Liver (tissue), 9 donors: ENCODE data around the gene PLEKHA6. TPM values are rescaled to one million over a fixed set of nuclear protein-coding genes. Genes with fewer than 3 reads are reported as not detected.
A peak's percentile ranks its signal among the peaks of the same experiment; 100 is the strongest.

ENCODE experiments used
- DNase-seq: peaks from one replicate; pipeline ENCODE4 v3.0.0-alpha.2; 2017; ENCODE audit warnings: low spot score
- H3K27ac ChIP-seq, 2 donors: one replicate each; pipeline ENCODE4 v1.7.0; 2013; ENCODE audit warnings: inconsistent platforms in 2 of 2, low read length in 2 of 2, control low read depth in 1 of 2, low read depth in 1 of 2, mild to moderate bottlenecking in 1 of 2
- H3K27me3 ChIP-seq, 4 donors: one replicate each; pipeline versions ENCODE4 v1.6.1 to v1.7.0; 2013; ENCODE audit warnings: low read length in 3 of 4, inconsistent platforms in 1 of 4, mild to moderate bottlenecking in 1 of 4, moderate library complexity in 1 of 4; ENCODE audit not compliant: control insufficient read depth in 4 of 4, insufficient read depth in 4 of 4
- H3K36me3 ChIP-seq, 4 donors: one replicate each; pipeline versions ENCODE4 v1.6.1 to v1.7.0; 2013; ENCODE audit warnings: low read length in 3 of 4, mild to moderate bottlenecking in 3 of 4, low read depth in 1 of 4, moderate library complexity in 1 of 4; ENCODE audit not compliant: control insufficient read depth in 4 of 4, insufficient read depth in 3 of 4
- H3K4me1 ChIP-seq, 4 donors: one replicate each; pipeline versions ENCODE4 v1.6.1 to v1.7.0; 2013; ENCODE audit warnings: low read length in 3 of 4, mild to moderate bottlenecking in 3 of 4, moderate library complexity in 1 of 4; ENCODE audit not compliant: control insufficient read depth in 4 of 4, insufficient read depth in 4 of 4
- H3K4me3 ChIP-seq, 3 donors: one replicate each; pipeline versions ENCODE4 v1.6.1 to v1.7.0; 2013; ENCODE audit warnings: low read length in 3 of 3, control low read depth in 1 of 3, low read depth in 1 of 3, mild to moderate bottlenecking in 1 of 3
- H3K9ac ChIP-seq, 2 donors: one replicate each; pipeline ENCODE4 v1.7.0; 2013; ENCODE audit warnings: low read length in 2 of 2, mild to moderate bottlenecking in 2 of 2, moderate library complexity in 2 of 2, control low read depth in 1 of 2, low read depth in 1 of 2
- H3K9me3 ChIP-seq, 4 donors: one replicate each; pipeline versions ENCODE4 v1.6.1 to v1.7.0; 2013; ENCODE audit warnings: low read length in 3 of 4; ENCODE audit not compliant: control insufficient read depth in 4 of 4
- ATF3 ChIP-seq: IDR thresholded peaks from 2 replicates; pipeline ENCODE4 v1.6.1; 2016; ENCODE audit warnings: antibody characterized with exemption
- CTCF ChIP-seq: fragments of 150-350 bp; IDR thresholded peaks from 2 replicates; pipeline ENCODE4 v1.5.1; 2017; ENCODE audit warnings: improper control_type of control experiment, low read depth, low read length; ENCODE audit not compliant: missing input control
- EGR1 ChIP-seq, 2 donors: IDR thresholded peaks; 2 replicates each; pipeline ENCODE4 v1.6.1; 2016 to 2018; ENCODE audit warnings: antibody characterized with exemption in 2 of 2, low read depth in 2 of 2
- FOXA1 ChIP-seq: IDR thresholded peaks from 2 replicates; pipeline ENCODE4 v1.6.1; 2016; ENCODE audit warnings: antibody characterized with exemption
- FOXA2 ChIP-seq: IDR thresholded peaks from 2 replicates; pipeline ENCODE4 v1.6.1; 2016; ENCODE audit warnings: antibody characterized with exemption
- GABPA ChIP-seq, 2 donors: IDR thresholded peaks in 1 of 2; conservative IDR thresholded peaks in 1 of 2; 2 replicates each; pipeline ENCODE4 v1.6.1; 2016; ENCODE audit warnings: antibody characterized with exemption in 2 of 2, mild to moderate bottlenecking in 1 of 2, moderate library complexity in 1 of 2
- HNF4A ChIP-seq, 2 donors: conservative IDR thresholded peaks; 2 replicates each; pipeline ENCODE4 v1.6.1; 2016; ENCODE audit warnings: antibody characterized with exemption in 2 of 2, mild to moderate bottlenecking in 2 of 2
- HNF4G ChIP-seq: IDR thresholded peaks from 2 replicates; pipeline ENCODE4 v1.6.1; 2016; ENCODE audit warnings: antibody characterized with exemption
- JUND ChIP-seq, 2 donors: IDR thresholded peaks; 2 replicates each; pipeline ENCODE4 v1.6.1; 2016; ENCODE audit warnings: antibody characterized with exemption in 2 of 2
- MAX ChIP-seq: IDR thresholded peaks from 2 replicates; pipeline ENCODE4 v1.6.1; 2016; ENCODE audit warnings: antibody characterized with exemption
- NR2F2 ChIP-seq: IDR thresholded peaks from 2 replicates; pipeline ENCODE4 v1.6.1; 2016; ENCODE audit warnings: antibody characterized with exemption
- RAD21 ChIP-seq, 2 donors: IDR thresholded peaks; 2 replicates each; pipeline ENCODE4 v1.6.1; 2016; ENCODE audit warnings: antibody characterized with exemption in 2 of 2, mild to moderate bottlenecking in 2 of 2
- REST ChIP-seq: IDR thresholded peaks from 2 replicates; pipeline ENCODE4 v1.6.1; 2016; ENCODE audit warnings: antibody characterized with exemption, mild to moderate bottlenecking
- RXRA ChIP-seq, 2 donors: IDR thresholded peaks; 2 replicates each; pipeline ENCODE4 v1.6.1; 2017 to 2018; ENCODE audit warnings: antibody characterized with exemption in 2 of 2, mild to moderate bottlenecking in 1 of 2
- SP1 ChIP-seq: IDR thresholded peaks from 2 replicates; pipeline ENCODE4 v1.6.1; 2018; ENCODE audit warnings: antibody characterized with exemption, mild to moderate bottlenecking
- TAF1 ChIP-seq: conservative IDR thresholded peaks from 2 replicates; pipeline ENCODE4 v1.6.1; 2016; ENCODE audit warnings: antibody characterized with exemption, mild to moderate bottlenecking
- YY1 ChIP-seq: IDR thresholded peaks from 2 replicates; pipeline ENCODE4 v1.6.1; 2016; ENCODE audit warnings: antibody characterized with exemption, mild to moderate bottlenecking
- WGBS: extraction: QIAGEN DNeasy Blood & Tissue Kit; methylation state at CpG from one replicate; pipeline ENCODE4 v1.1.7; 2013; 5-methylcytosine and 5-hydroxymethylcytosine counted together
- polyA plus RNA-seq, 2 donors: library from polyadenylated mRNA; stranded (reverse) in 1 of 2; unstranded in 1 of 2; fragments of 200-250 nt in 1 of 2; fragments of >200 nt in 1 of 2; fragmentation: Nextera tagmentation in 1 of 2; extraction: Ambion mirVana in 1 of 2; gene quantifications; one replicate each; pipeline versions ENCODE4 v1.2.1 to v1.2.3, GENCODE V29; 2013 to 2015
- total RNA-seq, 2 donors: library from RNA; depleted of rRNA; stranded (reverse); fragments of >200 nt; gene quantifications; one replicate each; pipeline ENCODE4 v1.2.3, GENCODE V29; 2014
- TF ChIP-seq, protein P1 (sequence below): IDR thresholded peaks from 2 replicates; pipeline ENCODE4 v1.6.1; 2016; ENCODE audit warnings: antibody characterized with exemption
- donor health status: healthy.
- donor health status: healthy.
- donor health status: healthy.
- donor health status: healthy.
- donor health status: healthy.

Gene PLEKHA6
- total and polyA plus RNA-seq, 4 donors, result 5.3 to 12.8 (median 7.6) TPM

DNA sequence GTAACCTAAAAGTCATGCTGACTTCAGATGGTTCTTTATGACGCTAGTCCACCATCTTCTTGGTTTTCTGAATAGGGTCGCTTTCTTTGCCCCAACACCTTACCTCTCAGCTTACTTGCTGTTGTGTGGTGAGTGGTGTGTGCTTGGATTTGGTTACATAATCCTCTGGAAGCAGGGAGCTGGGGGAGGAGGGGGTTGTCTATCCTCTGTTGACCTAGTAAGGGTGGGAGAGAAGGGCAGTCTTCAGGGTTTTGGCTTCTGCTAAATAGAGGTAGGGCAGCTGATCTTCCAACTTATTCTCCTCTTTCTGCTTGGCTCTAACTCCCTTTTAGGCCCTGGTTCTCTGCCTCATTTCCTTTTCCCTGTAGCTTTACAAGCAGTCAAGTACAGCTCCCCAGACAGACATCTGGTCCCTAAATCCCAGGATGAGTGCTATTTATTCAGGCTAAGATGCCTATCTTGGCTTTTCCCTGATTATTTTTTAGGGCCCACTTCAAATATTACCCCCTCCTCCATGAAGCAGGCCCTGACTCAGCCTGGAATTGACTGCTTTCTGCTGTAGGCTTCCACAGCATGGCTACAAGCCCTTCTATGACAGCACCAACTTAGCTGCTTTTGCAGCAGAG lies 187.2 kb downstream of the PLEKHA6 start (continued):
- no peak for TF ChIP-seq REST
- no peak for TF ChIP-seq GABPA (IDR thresholded peaks at IDR 0.05 in 1 of 2, conservative IDR thresholded peaks at IDR 0.05 in 1 of 2)
- TF ChIP-seq EGR1 (IDR thresholded peaks at IDR 0.05; ENCODE audit: low read depth in 2 of 2), result no peak
- no peak for TF ChIP-seq SP1

DNA sequence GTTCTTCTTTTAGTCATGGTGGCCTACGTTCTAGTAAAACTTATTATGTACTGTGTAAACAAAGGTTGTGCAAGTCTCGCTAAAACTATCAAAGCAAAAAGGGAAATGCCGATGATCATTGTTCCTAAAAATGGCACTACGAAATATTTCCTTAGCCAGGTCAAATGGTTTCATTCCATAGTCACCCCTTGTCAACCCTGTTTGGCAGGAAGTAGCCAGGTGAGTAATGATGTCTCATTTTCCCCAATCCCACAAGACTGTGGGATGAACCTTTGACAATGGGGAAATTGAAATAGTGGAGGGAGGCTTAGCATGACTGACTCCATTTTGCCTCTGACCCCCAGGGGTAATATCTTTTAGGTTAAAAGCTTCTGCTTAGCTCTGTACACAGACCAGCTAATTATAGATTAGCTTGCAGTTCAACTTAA lies 188.0 kb downstream of the PLEKHA6 start:
- TF ChIP-seq TAF1, result no peak
- TF ChIP-seq GABPA (IDR thresholded peaks at IDR 0.05 in 1 of 2, conservative IDR thresholded peaks at IDR 0.05 in 1 of 2), result no peak
- TF ChIP-seq RAD21 (IDR thresholded peaks at IDR 0.05), result no peak
- TF ChIP-seq ATF3, result no peak
- no peak for TF ChIP-seq NR2F2
- TF ChIP-seq SP1, result no peak
- peak; percentile 14 to 44 for TF ChIP-seq HNF4A (conservative IDR thresholded peaks at IDR 0.05)
- TF ChIP-seq CTCF, result no peak
- TF ChIP-seq RXRA (IDR thresholded peaks at IDR 0.05), result peak; percentile 58 to 66
- TF ChIP-seq FOXA1, result no peak
- peak; percentile 11 for TF ChIP-seq MAX
- no peak for TF ChIP-seq REST
- TF ChIP-seq, protein P1, sequence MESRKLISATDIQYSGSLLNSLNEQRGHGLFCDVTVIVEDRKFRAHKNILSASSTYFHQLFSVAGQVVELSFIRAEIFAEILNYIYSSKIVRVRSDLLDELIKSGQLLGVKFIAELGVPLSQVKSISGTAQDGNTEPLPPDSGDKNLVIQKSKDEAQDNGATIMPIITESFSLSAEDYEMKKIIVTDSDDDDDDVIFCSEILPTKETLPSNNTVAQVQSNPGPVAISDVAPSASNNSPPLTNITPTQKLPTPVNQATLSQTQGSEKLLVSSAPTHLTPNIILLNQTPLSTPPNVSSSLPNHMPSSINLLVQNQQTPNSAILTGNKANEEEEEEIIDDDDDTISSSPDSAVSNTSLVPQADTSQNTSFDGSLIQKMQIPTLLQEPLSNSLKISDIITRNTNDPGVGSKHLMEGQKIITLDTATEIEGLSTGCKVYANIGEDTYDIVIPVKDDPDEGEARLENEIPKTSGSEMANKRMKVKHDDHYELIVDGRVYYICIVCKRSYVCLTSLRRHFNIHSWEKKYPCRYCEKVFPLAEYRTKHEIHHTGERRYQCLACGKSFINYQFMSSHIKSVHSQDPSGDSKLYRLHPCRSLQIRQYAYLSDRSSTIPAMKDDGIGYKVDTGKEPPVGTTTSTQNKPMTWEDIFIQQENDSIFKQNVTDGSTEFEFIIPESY, result no peak
- no peak for TF ChIP-seq FOXA2
- TF ChIP-seq HNF4G, result no peak
- TF ChIP-seq JUND (IDR thresholded peaks at IDR 0.05), result no peak
- TF ChIP-seq YY1, result peak; percentile 45
- no peak for TF ChIP-seq EGR1 (IDR thresholded peaks at IDR 0.05; ENCODE audit: low read depth in 2 of 2)
- H3K9me3 ChIP-seq, result peaks cover 0 to 4% (median 0%) of the 10 kb centered on the region in 4 donors
- 13% methylated on average over 4 of the region's 4 CpGs for WGBS
- H3K36me3 ChIP-seq, result no peaks in the 10 kb centered on the region
- H3K4me1 ChIP-seq, result peaks cover 0 to 6% (median 2%) of the 10 kb centered on the region in 4 donors
- no peak for DNase-seq
- no peak overlapping the region for H3K9ac ChIP-seq
- no peaks in the 10 kb centered on the region for H3K27me3 ChIP-seq
- no peak overlapping the region for H3K4me3 ChIP-seq
- H3K27ac ChIP-seq, result no peak overlapping the region
